Stomach (tissue), 9 donors: ENCODE results near the gene CCDC106. TPM values are rescaled to one million over a fixed set of nuclear protein-coding genes. Genes with fewer than 3 reads are reported as not detected.
A peak's percentile ranks its signal among the peaks of the same experiment; 100 is the strongest.

Experiments
- DNase-seq, 2 donors: peaks; one replicate each; pipeline versions ENCODE4 v3.0.0 to v3.0.0-alpha.2; 2013 to 2019
- H3K27ac ChIP-seq, 5 donors: fragments of 200-600 bp in 4 of 5; sonication (generic) in 4 of 5; one replicate each; pipeline ENCODE4 v1.5.1; 2013 to 2019; ENCODE audit warnings: mild to moderate bottlenecking in 1 of 5, moderate library complexity in 1 of 5
- H3K27me3 ChIP-seq, 3 donors: fragments of 200-600 bp; sonication (generic); one replicate each; pipeline ENCODE4 v1.5.1; 2017 to 2019; ENCODE audit warnings: mixed run types in 1 of 3
- H3K36me3 ChIP-seq, 4 donors: fragments of 200-600 bp; sonication (generic); 1 replicate in 3 of 4; 2 replicates in 1 of 4; pipeline ENCODE4 v1.5.1; 2016 to 2019
- H3K4me1 ChIP-seq, 4 donors: fragments of 200-600 bp; sonication (generic); one replicate each; pipeline ENCODE4 v1.5.1; 2016 to 2019
- H3K4me3 ChIP-seq, 4 donors: fragments of 200-600 bp; sonication (generic) in 3 of 4; one replicate each; pipeline ENCODE4 v1.5.1; 2016 to 2019; ENCODE audit warnings: mild to moderate bottlenecking in 1 of 4
- H3K9me3 ChIP-seq, 4 donors: fragments of 200-600 bp; sonication (generic); one replicate each; pipeline ENCODE4 v1.5.1; 2016 to 2019
- EP300 ChIP-seq: sonication (generic); formaldehyde crosslinking; IDR thresholded peaks from one replicate; pipeline ENCODE4 v1.6.1; 2017; ENCODE audit warnings: antibody characterized with exemption
- POLR2A ChIP-seq, 4 donors: fragments of 450-650 bp; IDR thresholded peaks; one replicate each; pipeline ENCODE4 v1.6.1; 2016; ENCODE audit warnings: antibody characterized with exemption in 4 of 4, control low read depth in 2 of 4, mild to moderate bottlenecking in 1 of 4, moderate library complexity in 1 of 4
- POLR2AphosphoS5 ChIP-seq, 3 donors: sonication (generic); formaldehyde crosslinking; IDR thresholded peaks; one replicate each; pipeline ENCODE4 v1.6.1; 2016; ENCODE audit warnings: antibody characterized with exemption in 3 of 3
- WGBS, 5 donors: extraction: QIAGEN DNeasy Blood & Tissue Kit in 3 of 5; methylation state at CpG; one replicate each; pipeline versions ENCODE4 v1.1.5 to v1.1.7; 2013 to 2018; 5-methylcytosine and 5-hydroxymethylcytosine counted together
- intact Hi-C: fragments of 100-400 bp; cut with DNase I; formaldehyde crosslinking; loops from one replicate; pipeline ENCODE4 v1.15.1; 2023; ENCODE audit warnings: low total_unique reads
- polyA plus RNA-seq, 3 donors: library from polyadenylated mRNA; stranded (reverse); fragments of 200-250 nt; gene quantifications; one replicate each; pipeline ENCODE4 v1.2.3, GENCODE V29; 2013
- total RNA-seq, 5 donors: library from RNA; depleted of rRNA; stranded (reverse); fragments of >200 nt; gene quantifications; one replicate each; pipeline versions ENCODE4 v1.1.0 to v1.2.3, GENCODE V29; 2014 to 2016
- TF ChIP-seq, protein P1 (sequence below), 7 experiments: fragments of 450-650 bp in 4 of 7; fragments of 200-600 bp in 3 of 7; sonication (generic) in 3 of 7; IDR thresholded peaks; one replicate each; pipeline ENCODE4 v1.5.1; 2016 to 2019; ENCODE audit warnings: antibody characterized with exemption in 7 of 7, control low read depth in 2 of 7, mild to moderate bottlenecking in 1 of 7
- donor health status: healthy with polysubstance abuse.
- donor health status: Bipolar disorder and iron deficiency.
- donor health status: healthy.

The CCDC106 gene
- total and polyA plus RNA-seq, 8 donors: 3.5 to 25.5 (median 13.7) TPM

DNA sequence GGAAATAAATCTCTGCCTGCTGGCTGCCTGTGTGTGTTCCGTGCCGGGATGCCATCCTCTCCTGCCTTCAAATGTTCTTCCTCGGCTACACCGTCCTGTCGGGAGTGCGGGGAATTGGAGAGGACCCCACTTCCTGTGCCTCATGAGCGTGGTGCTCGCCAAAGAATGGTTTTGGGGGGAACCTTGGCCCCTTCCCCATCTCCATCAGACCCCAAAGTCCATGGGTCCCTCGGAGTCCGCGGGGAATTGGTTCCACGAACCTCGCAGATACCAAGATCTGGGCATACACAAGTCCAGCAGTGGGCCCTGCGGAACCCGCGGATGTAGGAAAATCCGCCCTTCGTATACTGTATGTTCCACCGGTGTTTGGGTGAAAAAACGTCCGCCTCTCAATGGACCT is 44.9 kb upstream of the CCDC106 start:
- intact Hi-C loops: no loop called here
- H3K36me3 ChIP-seq: peaks cover 0 to 23% (median 13%) of the 10 kb centered on the region in 4 donors

GRCh38 chr19:55603581-55604292 is 44.3 kb upstream of the CCDC106 start:
- H3K27ac ChIP-seq: peak overlapping the region in 4 of 5 donors; percentile 94 to 98 (median 96)
- H3K4me1 ChIP-seq: peaks cover 27 to 76% (median 64%) of the 10 kb centered on the region in 4 donors
- H3K4me3 ChIP-seq: peak overlapping the region in 1 of 4 donors; percentile 79
- no peak for TF ChIP-seq POLR2A (IDR thresholded peaks at IDR 0.05)
- no peak for TF ChIP-seq POLR2AphosphoS5 (IDR thresholded peaks at IDR 0.05)
- TF ChIP-seq, protein P1, sequence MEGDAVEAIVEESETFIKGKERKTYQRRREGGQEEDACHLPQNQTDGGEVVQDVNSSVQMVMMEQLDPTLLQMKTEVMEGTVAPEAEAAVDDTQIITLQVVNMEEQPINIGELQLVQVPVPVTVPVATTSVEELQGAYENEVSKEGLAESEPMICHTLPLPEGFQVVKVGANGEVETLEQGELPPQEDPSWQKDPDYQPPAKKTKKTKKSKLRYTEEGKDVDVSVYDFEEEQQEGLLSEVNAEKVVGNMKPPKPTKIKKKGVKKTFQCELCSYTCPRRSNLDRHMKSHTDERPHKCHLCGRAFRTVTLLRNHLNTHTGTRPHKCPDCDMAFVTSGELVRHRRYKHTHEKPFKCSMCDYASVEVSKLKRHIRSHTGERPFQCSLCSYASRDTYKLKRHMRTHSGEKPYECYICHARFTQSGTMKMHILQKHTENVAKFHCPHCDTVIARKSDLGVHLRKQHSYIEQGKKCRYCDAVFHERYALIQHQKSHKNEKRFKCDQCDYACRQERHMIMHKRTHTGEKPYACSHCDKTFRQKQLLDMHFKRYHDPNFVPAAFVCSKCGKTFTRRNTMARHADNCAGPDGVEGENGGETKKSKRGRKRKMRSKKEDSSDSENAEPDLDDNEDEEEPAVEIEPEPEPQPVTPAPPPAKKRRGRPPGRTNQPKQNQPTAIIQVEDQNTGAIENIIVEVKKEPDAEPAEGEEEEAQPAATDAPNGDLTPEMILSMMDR (IDR thresholded peaks at IDR 0.05): no peak
- no peak for TF ChIP-seq EP300
- no peaks in the 10 kb centered on the region for H3K27me3 ChIP-seq
- H3K36me3 ChIP-seq: peaks cover 0 to 25% (median 13%) of the 10 kb centered on the region in 4 donors
- intact Hi-C loops: no loop called here
- DNase-seq: no peak
- WGBS, 5 donors: 57 to 72% (median 66%) methylated on average over 22 of the region's 22 CpGs
- H3K9me3 ChIP-seq: no peaks in the 10 kb centered on the region

More for the DNA sequence above, 44.9 kb upstream of the CCDC106 start:
- H3K4me3 ChIP-seq: no peak overlapping the region
- TF ChIP-seq, protein P1 (IDR thresholded peaks at IDR 0.05): no peak
- TF ChIP-seq POLR2A (IDR thresholded peaks at IDR 0.05): no peak
- TF ChIP-seq POLR2AphosphoS5 (IDR thresholded peaks at IDR 0.05): no peak
- DNase-seq: no peak
- WGBS, 5 donors: 82 to 92% (median 85%) methylated on average over 19 to 21 of the region's 21 CpGs
- peaks cover 27 to 76% (median 64%) of the 10 kb centered on the region in 4 donors for H3K4me1 ChIP-seq
- no peaks in the 10 kb centered on the region for H3K9me3 ChIP-seq
- H3K27ac ChIP-seq: peak overlapping the region in 2 of 5 donors; percentile 13 to 32
- no peaks in the 10 kb centered on the region for H3K27me3 ChIP-seq

- intact Hi-C loops: no loop called here
- Histone ChIP-seq H3K9me3 (no peaks in the 10 kb centered on the region), H3K27ac (peak overlapping the region; percentile 94 to 98 (median 97)), H3K36me3 (peaks cover 0 to 40% (median 27%) of the 10 kb centered on the region in 4 donors), H3K4me1 (peaks cover 27 to 85% (median 64%) of the 10 kb centered on the region in 4 donors), H3K4me3 (peak overlapping the region; percentile 79 to 98 (median 83)), H3K27me3 (no peaks in the 10 kb centered on the region)
- DNase-seq: peak; percentile 99
- WGBS, 5 donors: 0% methylated on average over 17 to 39 of the region's 43 CpGs
- TF ChIP-seq POLR2AphosphoS5 (IDR thresholded peaks at IDR 0.05): peak; percentile 39 to 85 (median 59)
- no peak for TF ChIP-seq POLR2A (IDR thresholded peaks at IDR 0.05)
- TF ChIP-seq, protein P1 (IDR thresholded peaks at IDR 0.05): no peak
- no peak for TF ChIP-seq EP300
These were observed 42.8 kb upstream of the CCDC106 start for GRCh38 chr19:55605207-55605636.

DNA sequence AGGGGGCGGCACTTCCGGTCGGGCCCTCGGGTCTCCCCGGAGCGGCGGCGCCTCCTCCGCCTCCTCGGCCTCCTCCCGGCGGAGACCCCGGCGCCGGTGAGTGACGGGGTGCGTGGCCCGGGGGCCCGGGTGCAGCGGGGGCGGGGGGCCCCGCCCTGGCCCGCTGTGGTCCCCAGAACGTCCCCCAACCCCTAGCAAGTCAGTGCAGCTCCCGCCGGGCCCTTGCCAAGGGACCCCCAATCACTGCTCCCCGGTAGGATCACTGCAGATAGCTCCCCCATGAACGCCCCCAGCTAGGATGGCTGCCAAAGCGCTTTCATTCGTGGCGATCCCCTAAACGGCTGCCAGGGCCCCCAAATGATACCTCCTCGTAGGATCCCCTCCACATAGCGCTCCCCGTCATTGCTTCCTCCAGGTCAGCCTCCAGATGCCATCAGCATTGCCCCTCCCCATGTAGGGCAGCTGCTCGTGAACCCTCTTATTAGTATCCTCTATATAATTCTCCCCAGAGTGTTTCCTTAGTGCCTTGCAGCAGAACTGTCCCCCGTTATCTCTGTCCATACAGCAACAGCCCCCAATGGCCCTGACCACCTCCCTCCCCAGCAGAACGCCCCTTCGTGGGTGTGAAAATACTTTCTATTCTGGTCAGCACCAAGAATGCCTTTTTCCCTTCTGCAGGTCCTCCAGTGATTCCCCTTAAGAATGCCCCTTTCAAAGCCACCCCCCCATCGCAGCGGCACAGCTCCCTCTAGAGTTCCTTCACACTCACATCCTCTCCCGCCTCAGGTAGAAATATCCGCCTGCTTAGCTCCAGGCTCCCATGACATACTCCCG is 42.2 kb upstream of the CCDC106 start, which contains the start of gene ZNF865:
Gene ZNF865 (plus strand): TSS at position 11 of the 834 bp plus-strand sequence. CDS start 7,972 bp downstream, outside the sequence.
- Histone ChIP-seq H3K4me1 (peaks cover 25 to 87% (median 62%) of the 10 kb centered on the region in 4 donors), H3K9me3 (no peaks in the 10 kb centered on the region), H3K36me3 (peaks cover 0 to 46% (median 33%) of the 10 kb centered on the region in 4 donors), H3K4me3 (peak within 1 kb of the TSS; percentile 79 to 98 (median 83)), H3K27ac (peak within 1 kb of the TSS; percentile 94 to 98 (median 97)), H3K27me3 (no peaks in the 10 kb centered on the region)
- TF ChIP-seq POLR2A (IDR thresholded peaks at IDR 0.05): no peak
- TF ChIP-seq EP300: no peak
- no peak for TF ChIP-seq POLR2AphosphoS5 (IDR thresholded peaks at IDR 0.05)
- TF ChIP-seq, protein P1 (IDR thresholded peaks at IDR 0.05): peak in 5 of 7 experiments; percentile 54 to 69 (median 62)
- intact Hi-C loops: no loop called here
- 0 to 1% (median 1%) methylated on average over 26 to 44 of the region's 44 CpGs for WGBS, 5 donors
- peak; percentile 77 to 93 for DNase-seq
